Raji (cell line): ENCODE results near the gene DCHS2.

Experiments
- POLR2A ChIP-seq: IDR thresholded peaks from 2 replicates; pipeline ENCODE4 v1.6.1; 2011; ENCODE audit warnings: low read depth, low read length, control low read depth; ENCODE audit not compliant: insufficient read depth

Gene DCHS2

DNA sequence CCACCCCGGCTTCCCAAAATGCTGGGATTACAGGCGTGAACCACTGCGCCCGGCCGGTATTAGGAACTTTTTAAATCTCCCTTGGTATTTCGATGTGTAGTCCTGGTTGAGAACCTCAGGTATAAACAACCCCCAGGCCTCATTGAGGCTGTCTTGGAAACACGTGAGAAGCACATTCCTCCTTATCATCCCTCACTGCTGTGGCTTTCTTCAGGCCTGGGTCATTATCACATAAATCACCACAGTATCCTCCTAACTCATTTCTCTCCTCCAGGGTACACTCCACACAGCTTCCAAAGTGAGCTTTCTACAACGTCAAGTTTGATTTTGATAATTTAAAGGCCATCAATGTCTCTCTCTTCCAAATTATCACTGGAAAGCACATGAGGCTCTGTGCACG, 198.2 kb downstream of the DCHS2 start:
- no peak for TF ChIP-seq POLR2A

DNA sequence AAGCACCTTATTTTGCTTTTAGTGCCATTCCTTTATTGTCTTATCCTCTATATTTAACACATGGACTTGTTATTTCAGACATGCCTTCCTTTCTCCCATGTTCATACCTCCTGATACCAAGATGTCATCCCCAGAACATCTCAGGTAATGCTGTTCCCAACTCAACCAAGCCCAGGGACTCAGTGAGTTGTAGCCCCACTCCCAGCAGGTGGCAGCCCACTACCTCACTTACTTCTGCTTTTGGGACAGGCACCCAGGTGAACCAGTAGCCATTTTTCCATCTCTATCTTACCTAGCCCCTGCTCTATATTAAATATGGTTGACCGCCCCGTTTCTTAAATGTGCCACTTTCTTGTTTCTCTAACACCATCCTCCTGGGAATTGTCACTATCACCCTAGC, 199.0 kb downstream of the DCHS2 start:
- no peak for TF ChIP-seq POLR2A

DNA sequence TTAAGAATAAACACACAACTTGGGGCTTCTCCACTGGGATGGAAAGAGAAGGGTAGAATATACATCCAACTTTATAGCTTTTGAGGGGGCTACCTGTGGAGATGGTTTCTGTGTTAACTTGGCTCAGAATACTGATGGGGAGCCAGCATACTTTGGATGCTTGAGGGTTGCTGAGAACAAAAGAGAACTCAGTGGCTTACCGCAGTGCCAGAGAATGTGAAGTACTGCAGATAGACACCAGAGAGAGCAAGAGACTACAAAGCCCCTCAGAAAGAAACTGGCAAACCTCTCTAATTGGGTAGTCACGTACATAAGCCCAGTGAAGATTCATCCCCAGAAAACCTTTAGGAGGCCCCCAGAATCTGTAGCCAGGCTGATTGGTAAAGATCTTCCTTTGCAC, 214.4 kb downstream of the DCHS2 start:
- TF ChIP-seq POLR2A: no peak

DNA sequence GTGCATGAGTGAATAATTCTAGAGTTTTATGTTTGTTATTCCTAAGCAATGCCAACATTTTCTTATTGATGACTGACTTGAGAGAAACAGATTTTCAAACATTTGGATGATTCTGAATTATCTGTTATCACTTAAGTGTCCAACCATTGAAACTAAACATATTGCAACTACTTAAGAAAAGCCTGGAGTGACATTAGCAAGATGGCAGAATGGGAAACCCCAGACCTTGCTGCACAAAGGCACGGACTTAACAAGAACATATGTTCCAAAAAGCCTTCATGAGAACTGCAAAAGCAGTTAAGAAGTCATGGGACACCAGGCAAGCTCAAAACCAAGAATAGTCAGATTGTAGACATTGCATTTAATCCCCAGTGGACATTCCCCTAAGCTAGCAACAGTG, 215.1 kb downstream of the DCHS2 start:
- no peak for TF ChIP-seq POLR2A

DNA sequence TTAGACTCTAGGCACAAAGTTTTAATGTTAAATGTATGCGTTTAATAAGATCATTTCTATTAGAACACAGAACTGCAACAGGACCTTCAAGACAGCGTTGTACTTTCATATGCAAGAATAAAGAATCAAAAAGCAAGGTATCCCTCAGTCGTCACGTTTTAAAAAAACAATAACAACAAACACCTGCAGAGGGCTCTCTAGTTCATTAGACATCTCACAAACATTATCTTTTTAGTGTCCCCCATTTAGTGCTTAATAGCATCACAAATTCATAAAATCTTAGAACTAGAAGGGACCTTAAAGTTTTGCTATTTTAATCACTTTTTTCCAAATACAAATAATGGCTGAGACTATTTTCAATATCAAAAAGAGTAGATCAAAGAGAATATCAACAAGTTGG, 236.6 kb downstream of the DCHS2 start:
- no peak for TF ChIP-seq POLR2A

DNA sequence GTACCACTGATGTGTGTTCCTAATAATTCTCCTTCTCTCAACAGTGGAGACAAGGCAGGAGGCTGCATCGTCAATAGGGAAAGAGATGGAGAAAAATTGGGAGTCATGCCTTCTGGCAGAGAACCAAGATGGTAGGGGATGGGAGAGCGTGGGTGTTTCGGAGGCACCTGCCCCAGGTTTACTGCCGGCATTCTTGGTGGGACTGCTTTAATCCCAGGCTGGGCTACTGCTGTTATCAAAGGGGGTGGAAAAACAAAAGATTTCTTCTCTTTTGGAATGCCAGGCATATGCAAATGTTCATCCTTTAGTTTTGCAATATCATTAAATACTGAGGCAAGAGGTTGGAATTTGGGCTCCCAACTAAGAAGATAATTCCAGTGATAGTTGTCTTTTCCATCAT, 257.0 kb downstream of the DCHS2 start:
- TF ChIP-seq POLR2A: no peak

DNA sequence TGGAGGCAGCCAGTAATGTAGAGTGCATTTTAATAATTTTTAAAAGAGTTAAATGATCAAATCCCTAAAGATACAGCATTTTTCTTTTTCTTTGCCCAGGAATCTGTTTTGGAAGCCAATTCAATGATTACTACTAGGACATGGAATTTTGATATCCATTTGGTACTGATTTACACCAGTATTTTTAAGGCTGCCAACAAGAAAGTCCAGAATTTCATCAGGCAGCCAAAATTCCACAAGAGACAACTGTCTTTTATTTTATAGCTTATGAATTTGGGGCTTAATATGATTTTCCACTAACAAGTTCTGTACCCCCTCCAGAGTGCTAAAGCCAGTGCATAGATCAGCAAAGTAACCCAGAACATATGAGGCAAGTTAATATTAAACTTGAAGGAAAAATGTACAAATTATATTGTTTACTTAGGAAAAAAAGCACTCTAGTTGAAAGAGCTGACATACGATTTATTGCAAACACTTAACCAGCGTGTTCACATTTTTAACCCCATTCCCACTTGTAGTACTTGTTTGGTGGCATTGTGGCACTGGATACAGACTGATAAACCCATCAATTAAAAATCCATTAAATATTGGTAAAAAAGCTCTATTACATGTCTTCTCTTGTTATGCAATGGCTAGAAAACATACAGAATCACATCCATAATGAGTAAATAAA, 259.7 kb downstream of the DCHS2 start:
- TF ChIP-seq POLR2A: no peak

DNA sequence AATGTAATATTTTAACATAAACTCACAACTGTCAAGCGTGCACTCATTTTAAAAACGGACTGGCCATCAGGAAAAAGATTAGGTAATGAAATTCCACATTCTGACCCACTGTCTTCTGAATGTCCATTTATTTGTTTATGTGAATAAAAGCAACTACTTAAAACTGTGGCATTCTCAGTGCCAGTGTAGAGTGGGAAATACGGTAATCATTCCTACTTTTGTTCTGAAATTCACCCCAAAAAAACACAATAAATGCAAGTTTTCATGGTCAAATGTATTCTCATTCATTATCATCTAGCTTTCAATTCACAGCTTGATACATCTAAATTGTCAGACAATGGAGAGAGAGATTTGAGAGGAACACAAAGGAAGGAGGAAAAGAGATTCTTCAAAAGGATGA, 260.9 kb downstream of the DCHS2 start:
- TF ChIP-seq POLR2A: no peak

DNA sequence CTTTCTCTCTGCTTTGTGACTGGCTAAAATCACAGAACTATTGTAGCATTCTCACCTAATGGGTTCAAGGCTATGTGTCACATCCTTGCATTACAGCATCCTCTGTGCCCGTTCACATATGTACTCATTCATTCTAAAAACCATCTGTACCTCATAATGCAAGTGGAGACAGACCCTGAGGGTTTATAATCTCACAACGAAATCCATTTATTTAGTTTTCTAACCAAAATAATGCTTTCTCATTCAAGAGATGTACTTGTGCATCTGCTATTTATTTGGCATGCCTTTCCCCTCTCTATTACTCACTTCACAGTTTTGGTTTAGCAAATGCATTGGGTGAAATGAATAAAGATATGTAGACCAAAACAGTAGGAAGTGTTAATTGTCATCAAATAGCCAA, 261.5 kb downstream of the DCHS2 start:
- TF ChIP-seq POLR2A: no peak

DNA sequence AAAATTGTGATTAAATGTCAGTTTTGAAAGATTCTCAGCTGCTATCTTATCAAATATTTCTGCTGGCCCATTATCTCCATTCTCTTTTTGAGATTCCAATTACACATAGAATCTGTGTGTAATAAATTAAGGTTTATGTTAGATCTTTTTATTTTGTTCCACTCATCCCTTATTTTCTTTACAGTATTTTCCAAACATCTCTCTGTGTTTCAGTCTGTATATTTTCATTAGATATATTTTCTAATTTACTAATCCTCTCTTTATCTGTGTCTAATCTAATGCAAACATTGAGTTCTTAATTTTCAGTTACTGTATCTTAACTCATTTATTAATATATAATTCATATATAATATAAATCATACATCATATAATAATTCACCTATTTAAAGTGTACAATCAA, 268.7 kb downstream of the DCHS2 start:
- TF ChIP-seq POLR2A: no peak

DNA sequence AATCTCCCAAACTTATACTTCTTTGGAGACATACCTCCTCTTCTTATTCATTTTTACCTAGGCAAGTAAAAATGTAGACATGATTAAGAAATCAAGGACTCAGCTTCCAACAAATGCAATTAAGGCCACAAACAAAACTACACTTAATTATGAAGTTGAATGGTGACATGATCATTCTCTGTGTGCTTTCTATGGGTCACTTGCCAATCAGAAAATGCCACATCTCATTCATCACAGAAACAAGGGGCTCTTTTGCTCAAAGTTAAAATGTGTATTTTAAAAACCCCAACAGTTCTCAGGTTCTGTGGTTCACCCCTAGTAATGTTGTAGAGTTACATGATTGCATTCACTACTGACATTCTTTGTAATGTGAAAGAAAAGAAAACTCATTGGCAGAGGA, 273.5 kb downstream of the DCHS2 start:
- no peak for TF ChIP-seq POLR2A

DNA sequence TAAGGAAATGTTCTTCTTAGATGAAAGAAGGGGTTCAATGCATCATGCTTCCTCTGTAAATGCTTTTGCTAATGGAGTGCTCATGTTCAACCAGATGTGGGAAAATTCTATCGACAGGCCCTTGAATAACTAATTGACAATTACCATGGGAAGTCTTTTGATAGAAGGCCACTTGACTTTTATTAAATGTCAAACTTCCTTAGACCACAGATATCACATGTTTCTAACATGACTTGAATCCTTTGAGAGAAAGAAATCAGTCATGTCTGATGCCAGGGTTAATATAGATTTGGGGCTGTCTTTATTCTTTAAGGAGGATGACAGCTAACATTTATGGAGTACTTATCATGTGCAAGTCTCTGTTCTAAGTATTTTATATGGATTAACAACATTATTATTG, 280.1 kb downstream of the DCHS2 start:
- no peak for TF ChIP-seq POLR2A

DNA sequence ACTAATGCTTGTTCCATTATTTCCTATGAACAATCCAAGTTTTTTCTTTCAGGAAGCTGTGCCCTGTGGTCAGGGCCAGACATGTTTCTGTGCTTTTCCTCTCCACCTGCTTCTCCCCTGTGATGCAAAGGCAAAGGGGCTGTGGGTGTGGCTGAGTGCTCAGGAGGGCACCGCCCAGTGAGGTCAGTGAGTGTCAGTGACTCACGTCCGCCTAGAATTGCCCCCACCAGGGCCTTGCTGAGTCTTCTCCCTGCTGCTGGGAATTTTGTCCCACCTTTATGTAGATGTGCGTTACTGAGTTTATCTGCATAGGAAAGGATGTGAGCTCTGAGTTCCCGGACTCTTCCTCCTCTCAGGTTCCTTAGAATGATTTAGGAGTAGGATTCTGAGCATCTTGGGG, 283.2 kb downstream of the DCHS2 start:
- no peak for TF ChIP-seq POLR2A

DNA sequence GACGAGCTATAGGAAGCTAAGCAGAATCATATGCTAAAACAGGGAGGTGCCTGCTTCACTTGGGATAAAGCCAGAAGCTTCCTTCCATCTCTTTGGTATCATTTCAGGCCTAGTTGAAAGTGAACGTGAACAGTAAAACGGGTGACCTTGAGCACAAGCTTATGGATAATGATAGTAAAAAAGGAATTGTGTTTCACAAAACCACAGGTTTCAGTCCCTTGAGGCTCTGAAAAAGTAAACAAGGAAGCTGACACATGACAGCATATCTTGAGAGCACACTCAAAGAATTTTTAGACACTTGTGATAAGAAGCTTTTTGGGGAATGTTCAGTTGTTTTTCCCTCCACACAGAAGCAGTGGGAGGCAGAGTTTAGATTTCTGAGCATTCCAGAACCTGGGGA, 286.1 kb downstream of the DCHS2 start:
- no peak for TF ChIP-seq POLR2A

DNA sequence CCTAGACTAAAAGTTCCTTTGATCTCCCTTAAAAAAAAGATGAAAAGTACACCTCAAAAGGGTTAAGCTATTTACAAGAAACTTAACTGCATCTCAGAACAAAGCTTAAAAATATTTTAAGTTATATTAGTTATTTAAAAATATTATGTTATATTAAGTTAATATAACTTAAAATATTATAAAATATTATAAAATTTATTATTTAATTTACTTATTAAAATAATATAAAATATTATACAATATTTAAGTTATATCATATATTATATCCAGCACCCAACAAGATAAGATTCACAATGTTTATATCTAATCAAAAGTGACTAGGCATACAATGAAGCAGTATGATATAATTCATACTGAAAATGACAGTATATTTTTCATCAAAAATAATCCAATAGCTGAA, 296.9 kb downstream of the DCHS2 start:
- TF ChIP-seq POLR2A: no peak

DNA sequence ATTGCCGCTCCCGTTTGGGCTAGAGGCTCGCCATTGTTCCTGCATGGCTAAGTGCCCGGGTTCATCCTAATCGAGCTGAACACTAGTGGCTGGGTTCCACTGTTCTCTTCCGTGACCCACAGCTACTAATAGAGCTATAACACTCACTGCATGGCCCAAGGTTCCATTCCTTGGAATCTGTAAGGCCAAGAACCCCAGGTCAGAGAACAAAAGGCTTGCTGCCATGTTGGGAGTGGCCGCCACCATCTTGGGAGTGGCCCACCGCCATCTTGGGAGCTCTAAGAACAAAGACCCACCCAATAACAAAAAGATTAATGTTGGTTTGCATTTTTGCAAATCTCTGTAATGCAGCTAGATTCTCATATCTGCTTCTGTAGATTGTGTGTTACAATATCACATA, 299.0 kb downstream of the DCHS2 start:
- no peak for TF ChIP-seq POLR2A

DNA sequence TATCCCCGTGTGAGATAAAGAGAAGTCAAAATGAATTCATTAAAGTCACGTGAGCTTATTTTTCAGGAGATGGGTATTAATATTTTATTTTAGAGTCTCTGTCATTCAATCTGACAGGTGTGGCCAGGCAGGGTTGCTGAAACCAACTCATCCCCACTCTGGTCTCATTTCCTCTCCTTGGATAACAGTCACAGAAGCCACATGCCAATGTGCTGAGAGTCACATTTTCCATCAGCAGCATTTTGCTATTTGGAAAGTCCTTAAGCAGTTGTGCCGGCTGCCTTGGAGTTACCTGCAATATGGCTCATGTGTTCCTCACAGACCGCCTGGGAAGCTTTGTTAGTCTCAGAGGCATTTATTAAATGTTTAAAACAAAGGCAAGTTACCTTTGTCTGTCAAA, 302.3 kb downstream of the DCHS2 start:
- TF ChIP-seq POLR2A: no peak
